ENCODE results near the gene YARS1.

YARS1 gene

DNA sequence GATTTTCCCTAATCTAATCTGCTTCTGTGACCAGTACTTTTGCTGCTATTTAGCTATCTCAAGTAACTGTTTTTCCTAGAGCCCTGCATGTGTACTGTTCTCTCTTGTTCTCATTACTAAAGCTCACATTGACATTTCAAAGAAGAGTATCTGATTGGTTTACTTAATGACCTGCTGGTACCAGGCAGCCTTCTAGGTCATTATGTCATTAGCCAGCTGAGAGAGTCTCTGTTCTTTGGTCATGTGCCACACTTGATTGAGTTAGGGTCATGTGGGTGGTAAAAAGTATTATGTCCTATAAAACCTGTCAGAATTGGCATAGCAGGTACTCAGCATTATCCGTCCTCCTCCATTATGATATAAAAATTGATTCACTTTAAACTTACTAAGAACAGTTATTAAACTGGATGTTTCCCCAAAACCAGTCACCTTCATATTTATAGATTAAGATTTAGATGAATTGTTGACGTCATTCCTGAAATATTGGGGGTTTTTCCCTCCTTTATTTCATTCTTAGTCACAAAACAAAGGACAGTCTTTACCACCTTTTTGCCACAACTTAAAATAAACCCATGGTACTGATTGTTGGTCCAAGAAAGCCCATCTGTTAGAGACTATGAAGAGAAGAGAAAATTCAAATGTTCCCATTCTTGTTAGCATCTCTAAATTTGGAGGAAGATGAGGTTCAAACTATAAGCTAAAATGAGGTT is 31.4 kb upstream of the YARS1 start:
- Histone ChIP-seq H3K4me3 (ENCODE audit: low read length) (no peak overlapping the region), H3K27me3 (ENCODE audit: insufficient read depth, low read length) (no peaks in the 10 kb centered on the region), H3K9me3 (ENCODE audit: low read length) (peaks cover 7% of the 10 kb centered on the region), H2AFZ (ENCODE audit: low read depth, low read length) (no peak overlapping the region), H3K36me3 (ENCODE audit: insufficient read depth, low read length) (peaks cover 42% of the 10 kb centered on the region), H3K4me1 (ENCODE audit: insufficient read depth, low read length) (no peaks in the 10 kb centered on the region)

DNA sequence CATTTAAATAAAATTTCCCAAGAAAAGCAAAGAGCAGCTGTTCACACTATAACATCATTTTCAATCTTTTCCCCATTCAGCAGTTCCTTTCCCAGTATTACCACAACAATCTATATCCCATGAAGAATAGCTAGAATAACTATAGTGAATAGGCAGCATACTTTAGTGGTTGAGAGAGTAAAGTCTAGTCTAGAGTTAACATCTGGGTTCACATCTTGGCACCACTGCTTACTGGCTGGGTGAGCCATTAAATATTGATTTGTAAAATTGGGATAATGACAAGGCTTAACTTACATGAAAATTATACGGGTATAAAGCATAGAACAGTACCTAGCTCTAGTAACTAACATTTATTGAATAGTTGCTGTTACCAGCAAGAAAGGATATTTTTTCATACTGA is 14.7 kb upstream of the YARS1 start:
- no peaks in the 10 kb centered on the region for H3K27me3 ChIP-seq (ENCODE audit: insufficient read depth, low read length)
- no peak overlapping the region for H3K4me3 ChIP-seq (ENCODE audit: low read length)
- no peak overlapping the region for H2AFZ ChIP-seq (ENCODE audit: low read depth, low read length)
- no peaks in the 10 kb centered on the region for H3K4me1 ChIP-seq (ENCODE audit: insufficient read depth, low read length)
- H3K36me3 ChIP-seq (ENCODE audit: insufficient read depth, low read length): peaks cover 76% of the 10 kb centered on the region
- no peaks in the 10 kb centered on the region for H3K9me3 ChIP-seq (ENCODE audit: low read length)

DNA sequence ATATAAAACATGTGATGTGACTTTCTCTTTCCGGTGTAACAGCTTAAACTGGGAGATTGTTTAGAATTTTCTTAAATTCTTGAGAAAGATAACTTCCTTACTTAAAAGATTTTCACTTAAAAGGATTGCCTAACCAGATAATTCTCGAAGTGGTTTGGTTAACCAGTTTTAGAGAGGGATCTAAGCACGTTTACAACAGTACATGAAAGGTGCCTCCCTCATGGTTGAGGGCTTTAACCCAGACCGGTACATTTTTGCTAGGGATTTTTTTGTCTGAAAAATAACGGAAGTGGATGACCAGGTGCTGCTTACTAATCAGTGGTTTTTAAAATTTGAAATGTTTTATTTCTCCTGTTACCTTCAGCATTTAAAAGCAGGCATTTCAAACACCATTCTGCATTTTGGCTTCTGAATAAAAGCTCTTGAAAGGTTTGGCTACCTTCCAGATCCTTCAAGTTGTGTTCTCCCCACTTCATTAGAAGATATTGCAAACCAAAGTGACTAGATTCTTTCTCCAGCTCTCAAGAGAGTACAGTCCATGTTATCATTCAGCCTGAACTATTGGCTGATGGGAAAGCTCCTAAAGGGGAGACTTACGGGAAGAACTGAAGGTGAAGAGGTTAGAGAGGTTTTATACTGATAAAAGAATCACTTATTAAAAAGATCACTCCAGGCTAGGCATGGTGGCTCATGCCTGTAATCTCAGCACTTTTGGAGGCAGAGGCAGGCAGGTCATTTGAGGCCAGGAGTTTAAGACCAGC is 13.1 kb upstream of the YARS1 start:
- Histone ChIP-seq H3K4me1 (ENCODE audit: insufficient read depth, low read length) (no peaks in the 10 kb centered on the region), H3K36me3 (ENCODE audit: insufficient read depth, low read length) (peaks cover 83% of the 10 kb centered on the region), H3K27me3 (ENCODE audit: insufficient read depth, low read length) (no peaks in the 10 kb centered on the region), H3K4me3 (ENCODE audit: low read length) (no peak overlapping the region), H2AFZ (ENCODE audit: low read depth, low read length) (no peak overlapping the region), H3K9me3 (ENCODE audit: low read length) (no peaks in the 10 kb centered on the region)

DNA sequence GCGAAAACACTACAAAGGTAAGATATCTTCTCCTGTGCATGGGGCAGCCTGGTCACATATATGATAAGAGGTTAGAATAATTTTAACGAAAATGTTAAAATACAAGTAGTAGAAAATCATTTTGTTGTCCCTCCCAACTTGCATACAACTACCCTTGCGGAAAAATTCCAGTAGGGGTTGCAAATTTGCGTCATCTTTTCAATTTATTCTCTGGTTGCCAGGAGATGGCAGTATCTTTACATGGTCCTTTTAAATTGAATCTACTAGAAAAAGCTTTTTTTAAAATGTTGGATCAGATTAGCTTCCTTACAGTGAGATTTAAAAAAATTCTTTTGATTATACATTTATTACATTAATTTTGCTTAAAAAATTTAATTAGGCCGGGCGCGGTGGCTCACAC is 11.2 kb upstream of the YARS1 start:
- Histone ChIP-seq H3K4me1 (ENCODE audit: insufficient read depth, low read length) (no peaks in the 10 kb centered on the region), H3K9me3 (ENCODE audit: low read length) (no peaks in the 10 kb centered on the region)

DNA sequence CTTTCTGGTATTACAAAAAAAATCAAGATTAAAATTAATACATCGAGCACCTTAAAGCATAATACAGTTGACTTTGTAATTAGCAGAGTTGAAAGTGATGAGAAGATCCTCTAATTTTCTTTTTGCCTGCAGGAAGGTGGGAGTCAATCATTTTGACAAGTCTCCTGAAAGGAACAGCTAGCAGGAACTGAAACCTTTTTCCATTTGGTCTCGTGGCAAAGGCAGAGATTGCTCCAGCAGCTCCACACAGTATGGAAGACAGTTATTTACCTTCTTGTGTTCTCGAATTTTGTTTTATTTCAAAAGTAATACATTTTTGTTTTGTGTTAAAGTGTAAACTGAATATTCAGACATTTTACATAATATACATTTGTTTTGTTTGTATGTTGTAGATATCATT is 8.0 kb upstream of the YARS1 start:
- H3K4me3 ChIP-seq (ENCODE audit: low read length): no peak overlapping the region
- H3K9me3 ChIP-seq (ENCODE audit: low read length): no peaks in the 10 kb centered on the region
- H2AFZ ChIP-seq (ENCODE audit: low read depth, low read length): no peak overlapping the region
- no peaks in the 10 kb centered on the region for H3K4me1 ChIP-seq (ENCODE audit: insufficient read depth, low read length)
- no peaks in the 10 kb centered on the region for H3K27me3 ChIP-seq (ENCODE audit: insufficient read depth, low read length)
- peaks cover 52% of the 10 kb centered on the region for H3K36me3 ChIP-seq (ENCODE audit: insufficient read depth, low read length)

More for the DNA sequence above, 11.2 kb upstream of the YARS1 start:
- Histone ChIP-seq H3K4me3 (ENCODE audit: low read length) (no peak overlapping the region), H3K36me3 (ENCODE audit: insufficient read depth, low read length) (peaks cover 80% of the 10 kb centered on the region), H3K27me3 (ENCODE audit: insufficient read depth, low read length) (no peaks in the 10 kb centered on the region), H2AFZ (ENCODE audit: low read depth, low read length) (no peak overlapping the region)

DNA sequence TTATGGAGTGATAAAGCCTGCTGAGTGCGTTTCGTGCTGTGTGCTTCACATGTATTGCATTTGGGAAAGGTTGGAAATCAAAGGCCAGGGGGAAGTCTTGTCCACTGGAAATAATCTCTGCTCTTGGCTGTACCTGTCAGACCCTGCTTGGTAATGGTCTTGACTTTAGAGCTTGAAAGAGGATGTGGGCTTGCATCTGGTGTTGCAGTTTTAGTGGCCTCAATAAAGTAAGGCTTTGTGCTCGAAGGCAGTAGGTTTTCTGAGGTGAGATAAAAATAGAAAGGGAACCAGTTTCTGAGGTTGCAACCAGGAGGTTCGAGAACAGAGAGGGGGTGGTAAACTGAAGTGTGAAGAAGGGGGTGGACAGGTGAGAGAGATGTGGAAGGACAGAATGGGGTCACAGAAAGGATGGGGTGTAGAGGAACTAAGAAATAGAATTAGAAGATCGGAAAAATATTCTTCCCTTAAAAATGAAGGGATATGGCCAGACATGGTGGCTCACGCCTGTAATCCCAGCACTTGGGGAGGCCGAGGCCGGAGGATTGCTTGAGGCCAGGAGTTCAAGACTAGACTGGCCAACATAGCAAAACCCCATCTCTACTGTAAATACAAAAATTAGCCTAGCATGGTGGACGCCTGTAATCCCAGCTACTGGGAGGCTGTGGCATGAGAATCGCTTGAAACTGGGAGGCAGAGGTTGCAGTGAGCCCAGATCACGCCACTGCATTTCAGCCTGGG is 1.8 kb upstream of the YARS1 start:
- Histone ChIP-seq H2AFZ (ENCODE audit: low read depth, low read length) (peak overlapping the region; percentile 52), H3K36me3 (ENCODE audit: insufficient read depth, low read length) (peaks cover 5% of the 10 kb centered on the region), H3K4me1 (ENCODE audit: insufficient read depth, low read length) (peaks cover 12% of the 10 kb centered on the region), H3K9me3 (ENCODE audit: low read length) (no peaks in the 10 kb centered on the region), H3K27me3 (ENCODE audit: insufficient read depth, low read length) (no peaks in the 10 kb centered on the region), H3K4me3 (ENCODE audit: low read length) (peak overlapping the region; percentile 97)

DNA sequence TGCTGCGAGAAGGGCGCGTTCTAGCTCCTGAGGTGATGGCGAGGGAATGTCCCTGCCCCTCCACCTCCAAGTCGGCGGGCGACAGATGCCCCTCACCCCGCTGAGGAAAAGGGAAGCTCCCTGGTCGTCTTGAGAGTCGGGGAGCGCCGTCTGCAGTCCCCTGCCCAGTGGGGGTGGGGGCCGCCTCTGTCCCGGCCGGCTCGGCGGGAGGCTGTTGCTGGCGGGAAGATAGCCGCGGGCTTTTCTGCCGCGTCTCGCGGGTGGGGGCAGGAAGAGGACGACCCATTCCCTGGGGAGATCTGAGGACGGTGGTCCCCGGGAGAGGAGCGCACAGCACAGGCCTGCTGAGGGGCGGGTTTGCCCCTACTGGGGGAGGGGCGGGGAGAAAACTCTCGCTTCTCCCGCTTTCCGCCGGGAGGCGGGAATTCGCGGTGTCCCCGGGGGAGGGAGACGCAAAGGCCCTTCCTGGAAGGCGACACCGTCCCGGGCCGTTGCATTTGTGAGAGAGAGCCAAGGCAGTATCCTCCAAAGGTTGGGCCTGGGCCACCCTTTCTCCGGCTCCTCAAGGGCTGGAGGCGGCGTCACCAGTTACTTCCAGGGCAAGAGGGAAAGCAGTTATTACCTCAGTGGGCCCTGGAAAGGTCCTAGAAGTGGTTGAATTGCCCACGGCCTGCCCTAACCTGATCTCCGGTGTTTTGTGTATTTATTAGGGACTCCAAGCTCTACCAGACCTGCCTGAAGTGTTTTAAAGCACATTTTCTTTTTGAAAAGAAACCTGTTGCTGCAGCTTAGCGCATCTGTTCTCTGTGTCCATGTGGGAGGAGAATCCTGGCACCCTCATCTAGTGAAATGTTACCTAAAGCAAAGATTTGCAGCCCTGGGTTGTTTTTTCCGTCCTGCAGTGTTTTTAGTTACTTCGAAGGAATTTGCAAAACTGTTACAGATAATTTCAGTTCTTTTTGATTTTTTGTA is 943 bp upstream of the YARS1 start:
- Histone ChIP-seq H2AFZ (ENCODE audit: low read depth, low read length) (peak overlapping the region; percentile 52), H3K27me3 (ENCODE audit: insufficient read depth, low read length) (no peaks in the 10 kb centered on the region), H3K4me1 (ENCODE audit: insufficient read depth, low read length) (peaks cover 12% of the 10 kb centered on the region), H3K4me3 (ENCODE audit: low read length) (peak overlapping the region; percentile 97), H3K9me3 (ENCODE audit: low read length) (no peaks in the 10 kb centered on the region), H3K36me3 (ENCODE audit: insufficient read depth, low read length) (peaks cover 5% of the 10 kb centered on the region)

DNA sequence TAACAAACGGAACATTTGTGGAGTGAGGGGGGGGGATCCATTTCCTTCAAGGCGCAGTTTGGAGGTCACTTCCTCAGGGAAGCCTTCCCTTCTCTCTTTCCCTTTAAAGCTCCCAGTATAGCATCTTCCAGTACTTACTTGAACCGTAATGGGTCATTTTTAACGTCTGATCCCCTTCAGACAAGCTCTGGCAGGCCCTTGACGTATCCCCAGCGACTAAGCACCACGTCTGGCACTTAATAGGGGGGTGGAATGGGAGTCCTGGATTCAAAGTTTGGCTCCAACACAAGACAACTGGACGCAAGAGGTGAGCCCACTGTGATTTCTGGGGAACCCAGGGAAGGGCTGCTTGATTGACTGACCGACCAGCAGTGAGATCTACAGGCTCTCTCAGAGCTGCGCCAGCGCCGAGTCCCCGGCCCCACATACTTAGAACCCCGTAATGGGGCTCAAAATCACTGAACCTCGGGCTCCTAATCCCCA is 441 bp downstream of the YARS1 start:
- Histone ChIP-seq H3K9me3 (ENCODE audit: low read length) (no peaks in the 10 kb centered on the region), H3K36me3 (ENCODE audit: insufficient read depth, low read length) (peaks cover 8% of the 10 kb centered on the region), H3K4me1 (ENCODE audit: insufficient read depth, low read length) (peaks cover 12% of the 10 kb centered on the region), H3K4me3 (ENCODE audit: low read length) (peak overlapping the region; percentile 97), H3K27me3 (ENCODE audit: insufficient read depth, low read length) (no peaks in the 10 kb centered on the region), H2AFZ (ENCODE audit: low read depth, low read length) (peak overlapping the region; percentile 55)

DNA sequence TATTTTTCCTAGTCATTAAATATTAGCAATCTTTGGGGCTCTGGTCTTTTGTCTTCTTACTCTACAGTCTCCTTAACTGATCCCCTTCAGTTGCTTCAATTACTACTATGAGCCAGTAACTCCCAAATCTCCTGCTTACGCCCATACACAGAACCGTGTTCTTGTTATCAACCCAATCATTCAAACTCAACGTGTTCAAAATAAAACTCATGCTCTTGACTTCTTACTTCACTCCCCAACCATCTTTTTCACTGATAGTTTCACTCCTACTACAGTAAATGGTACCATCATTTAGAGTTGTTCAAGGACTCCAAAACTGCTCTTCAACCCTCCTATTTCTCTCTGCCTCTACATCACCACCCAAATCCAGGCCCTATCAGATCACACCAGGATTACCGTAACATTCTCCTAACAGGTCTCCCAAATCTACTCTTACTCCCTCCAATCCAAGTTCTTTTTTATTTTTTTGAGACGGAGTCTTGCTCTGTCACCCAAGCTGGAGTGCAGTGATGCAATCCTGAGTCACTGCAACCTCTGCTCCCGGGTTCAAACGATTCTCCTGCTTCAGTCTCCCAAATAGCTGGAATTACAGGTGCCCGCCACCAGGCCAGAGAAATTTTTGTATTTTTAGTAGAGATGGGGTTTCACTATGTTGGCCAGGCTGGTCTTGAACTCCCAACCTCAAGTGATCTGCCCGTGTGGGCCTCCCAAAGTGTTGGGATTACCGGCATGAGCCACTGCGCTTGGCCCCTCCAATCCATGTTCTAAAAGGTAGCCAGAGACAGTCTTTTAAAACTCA is 3.0 kb downstream of the YARS1 start:
- Histone ChIP-seq H3K36me3 (ENCODE audit: insufficient read depth, low read length) (peaks cover 25% of the 10 kb centered on the region), H2AFZ (ENCODE audit: low read depth, low read length) (no peak overlapping the region), H3K9me3 (ENCODE audit: low read length) (no peaks in the 10 kb centered on the region), H3K4me1 (ENCODE audit: insufficient read depth, low read length) (peaks cover 10% of the 10 kb centered on the region), H3K4me3 (ENCODE audit: low read length) (no peak overlapping the region), H3K27me3 (ENCODE audit: insufficient read depth, low read length) (no peaks in the 10 kb centered on the region)

DNA sequence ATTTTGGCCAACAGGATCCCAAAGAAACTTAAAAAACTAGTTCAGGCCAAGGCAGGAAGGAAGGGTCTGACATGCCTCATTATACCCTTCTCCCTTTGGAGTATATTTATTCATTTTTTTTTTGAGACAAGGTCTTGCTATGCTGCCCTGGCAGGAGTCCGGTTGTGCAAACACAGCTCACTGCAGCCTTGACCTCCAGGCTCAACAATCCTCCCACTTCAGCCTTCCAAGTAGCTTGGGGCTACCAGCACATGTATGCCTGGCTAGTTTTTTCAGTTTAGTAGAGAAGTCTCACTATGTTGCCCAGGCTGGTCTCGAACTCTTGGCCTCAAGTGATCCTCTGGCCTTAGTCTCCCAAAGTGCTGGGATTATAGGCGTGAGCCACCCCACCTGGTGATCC is 5.2 kb downstream of the YARS1 start:
- no peak overlapping the region for H3K4me3 ChIP-seq (ENCODE audit: low read length)
- H3K4me1 ChIP-seq (ENCODE audit: insufficient read depth, low read length): peaks cover 5% of the 10 kb centered on the region
- no peaks in the 10 kb centered on the region for H3K27me3 ChIP-seq (ENCODE audit: insufficient read depth, low read length)
- peaks cover 43% of the 10 kb centered on the region for H3K36me3 ChIP-seq (ENCODE audit: insufficient read depth, low read length)
- H2AFZ ChIP-seq (ENCODE audit: low read depth, low read length): no peak overlapping the region
- no peaks in the 10 kb centered on the region for H3K9me3 ChIP-seq (ENCODE audit: low read length)

DNA sequence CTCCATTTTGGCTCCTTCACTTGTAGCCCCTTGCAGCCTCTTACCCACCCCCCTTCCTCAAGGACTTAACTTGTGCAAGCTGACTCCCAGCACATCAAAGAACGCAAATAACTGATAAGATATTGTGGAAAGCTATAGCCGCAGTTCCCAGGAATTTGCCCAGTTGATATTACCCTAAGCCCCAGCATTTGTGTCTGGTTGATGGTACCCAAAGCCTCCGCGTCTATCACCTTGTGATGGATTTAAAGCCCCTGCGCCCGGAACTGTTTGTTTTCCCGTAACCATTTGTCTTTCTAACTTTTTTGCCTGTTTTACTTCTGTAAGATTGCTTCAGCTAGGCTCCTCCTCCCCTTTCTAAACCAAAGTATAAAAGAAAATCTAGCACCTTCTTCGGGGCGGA is 5.9 kb downstream of the YARS1 start:
- Histone ChIP-seq H3K36me3 (ENCODE audit: insufficient read depth, low read length) (peaks cover 49% of the 10 kb centered on the region), H3K4me1 (ENCODE audit: insufficient read depth, low read length) (peaks cover 3% of the 10 kb centered on the region), H3K27me3 (ENCODE audit: insufficient read depth, low read length) (no peaks in the 10 kb centered on the region), H3K4me3 (ENCODE audit: low read length) (no peak overlapping the region), H3K9me3 (ENCODE audit: low read length) (peaks cover 1% of the 10 kb centered on the region), H2AFZ (ENCODE audit: low read depth, low read length) (no peak overlapping the region)

DNA sequence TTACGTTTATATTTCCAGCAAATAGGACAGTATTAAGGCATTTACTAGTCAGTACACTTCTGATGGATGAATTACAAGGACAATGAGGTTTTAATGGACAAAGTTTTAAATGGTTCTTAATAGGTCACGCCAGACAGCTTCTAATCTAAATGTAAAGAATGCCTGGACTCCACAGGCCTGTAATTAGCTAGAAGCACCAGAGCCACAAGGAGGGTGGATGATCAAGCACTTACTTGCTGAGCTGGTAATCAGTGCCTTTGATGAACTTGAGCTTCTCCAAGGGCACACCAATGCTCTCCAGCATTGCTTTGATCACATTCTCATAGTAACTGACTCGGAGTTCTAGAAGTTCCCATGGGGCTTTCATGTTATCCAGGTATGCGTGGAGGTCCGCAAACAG is 6.8 kb downstream of the YARS1 start:
- Histone ChIP-seq H3K36me3 (ENCODE audit: insufficient read depth, low read length) (peaks cover 56% of the 10 kb centered on the region), H3K4me1 (ENCODE audit: insufficient read depth, low read length) (no peaks in the 10 kb centered on the region), H3K27me3 (ENCODE audit: insufficient read depth, low read length) (no peaks in the 10 kb centered on the region), H3K4me3 (ENCODE audit: low read length) (no peak overlapping the region), H2AFZ (ENCODE audit: low read depth, low read length) (no peak overlapping the region), H3K9me3 (ENCODE audit: low read length) (peaks cover 7% of the 10 kb centered on the region)

All from neuron (in vitro differentiated cells).